GM23248 (cell line): Measurements from ENCODE around the gene SARM1.

Experiments
- EZH2 ChIP-seq: fragments of 200-600 bp; sonication (generic); IDR thresholded peaks from 2 replicates; pipeline ENCODE4 v1.6.1; 2018; ENCODE audit warnings: antibody characterized with exemption, mild to moderate bottlenecking; ENCODE audit not compliant: insufficient read depth, poor library complexity, severe bottlenecking
- EZH2phosphoT487 ChIP-seq: fragments of 200-600 bp; sonication (generic); IDR thresholded peaks from 2 replicates; pipeline ENCODE4 v1.6.1; 2018; ENCODE audit warnings: antibody characterized with exemption, moderate library complexity, mild to moderate bottlenecking, low read depth; ENCODE audit not compliant: insufficient read depth

GRCh38 chr17:28327031-28327607 lies 44.4 kb upstream of the SARM1 start:
- no peak for TF ChIP-seq EZH2phosphoT487
- TF ChIP-seq EZH2, result no peak
